Transverse colon (tissue), 4 donors: ENCODE results near the gene KRTAP1-3.

ENCODE experiments used
- EP300 ChIP-seq: sonication (generic); formaldehyde crosslinking; IDR thresholded peaks from one replicate; pipeline ENCODE4 v1.6.1; 2017; ENCODE audit warnings: antibody characterized with exemption, low read depth
- POLR2A ChIP-seq: fragments of 450-650 bp; IDR thresholded peaks from one replicate; pipeline ENCODE4 v1.6.1; 2016; ENCODE audit warnings: antibody characterized with exemption, mild to moderate bottlenecking, moderate library complexity
- POLR2AphosphoS5 ChIP-seq, 3 donors: sonication (generic); formaldehyde crosslinking; IDR thresholded peaks; one replicate each; pipeline ENCODE4 v1.6.1; 2016; ENCODE audit warnings: antibody characterized with exemption in 3 of 3
- TF ChIP-seq, protein P1 (sequence below), 5 experiments: fragments of 200-600 bp in 3 of 5; fragments of 450-650 bp in 2 of 5; sonication (generic) in 3 of 5; IDR thresholded peaks; 1 replicate in 2 of 5; 2 replicates in 3 of 5; pipeline ENCODE4 v1.5.1; 2016 to 2017; ENCODE audit warnings: antibody characterized with exemption in 5 of 5, inconsistent platforms in 3 of 5, mild to moderate bottlenecking in 2 of 5, moderate library complexity in 1 of 5

DNA sequence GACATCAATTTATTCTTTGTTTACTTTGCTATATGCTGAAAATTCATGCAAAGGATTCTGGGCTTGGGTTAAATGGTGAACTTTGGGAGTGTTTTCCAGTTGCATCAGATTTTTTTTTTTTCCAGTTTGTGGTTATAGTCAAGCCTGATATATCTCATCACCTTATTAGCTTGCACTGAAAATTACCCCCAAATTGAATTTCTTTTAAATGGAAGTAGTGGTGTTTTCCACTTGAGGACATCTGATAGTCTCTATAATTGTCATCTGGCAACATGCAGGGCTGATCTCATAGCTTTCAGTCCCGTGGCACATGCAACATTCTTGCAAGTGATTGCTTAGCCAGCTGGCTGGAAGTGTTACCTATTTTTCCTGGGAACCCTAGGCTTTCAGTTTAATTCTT lies 21.1 kb downstream of the KRTAP1-3 start:
- TF ChIP-seq, protein P1, sequence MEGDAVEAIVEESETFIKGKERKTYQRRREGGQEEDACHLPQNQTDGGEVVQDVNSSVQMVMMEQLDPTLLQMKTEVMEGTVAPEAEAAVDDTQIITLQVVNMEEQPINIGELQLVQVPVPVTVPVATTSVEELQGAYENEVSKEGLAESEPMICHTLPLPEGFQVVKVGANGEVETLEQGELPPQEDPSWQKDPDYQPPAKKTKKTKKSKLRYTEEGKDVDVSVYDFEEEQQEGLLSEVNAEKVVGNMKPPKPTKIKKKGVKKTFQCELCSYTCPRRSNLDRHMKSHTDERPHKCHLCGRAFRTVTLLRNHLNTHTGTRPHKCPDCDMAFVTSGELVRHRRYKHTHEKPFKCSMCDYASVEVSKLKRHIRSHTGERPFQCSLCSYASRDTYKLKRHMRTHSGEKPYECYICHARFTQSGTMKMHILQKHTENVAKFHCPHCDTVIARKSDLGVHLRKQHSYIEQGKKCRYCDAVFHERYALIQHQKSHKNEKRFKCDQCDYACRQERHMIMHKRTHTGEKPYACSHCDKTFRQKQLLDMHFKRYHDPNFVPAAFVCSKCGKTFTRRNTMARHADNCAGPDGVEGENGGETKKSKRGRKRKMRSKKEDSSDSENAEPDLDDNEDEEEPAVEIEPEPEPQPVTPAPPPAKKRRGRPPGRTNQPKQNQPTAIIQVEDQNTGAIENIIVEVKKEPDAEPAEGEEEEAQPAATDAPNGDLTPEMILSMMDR (IDR thresholded peaks at IDR 0.05), result no peak
- TF ChIP-seq POLR2A (no peak), EP300 (no peak), POLR2AphosphoS5 (IDR thresholded peaks at IDR 0.05) (no peak)
